ENCODE measurements around the gene RAB3IP.

GRCh38 chr12:69843608-69844007 is 104.9 kb downstream of the RAB3IP start:
- no peak for TF ChIP-seq CTCF (conservative IDR thresholded peaks at IDR 0.05)
- TF ChIP-seq ZFX (IDR thresholded peaks at IDR 0.05): no peak

Measured in C4-2B (cell line).